ENCODE measurements around the gene MTFR1L. TPM values are rescaled to one million over a fixed set of nuclear protein-coding genes. Genes with fewer than 3 reads are reported as not detected.

MTFR1L gene
- total RNA-seq, 1 donor from 2014 or later = 52.7 TPM

DNA sequence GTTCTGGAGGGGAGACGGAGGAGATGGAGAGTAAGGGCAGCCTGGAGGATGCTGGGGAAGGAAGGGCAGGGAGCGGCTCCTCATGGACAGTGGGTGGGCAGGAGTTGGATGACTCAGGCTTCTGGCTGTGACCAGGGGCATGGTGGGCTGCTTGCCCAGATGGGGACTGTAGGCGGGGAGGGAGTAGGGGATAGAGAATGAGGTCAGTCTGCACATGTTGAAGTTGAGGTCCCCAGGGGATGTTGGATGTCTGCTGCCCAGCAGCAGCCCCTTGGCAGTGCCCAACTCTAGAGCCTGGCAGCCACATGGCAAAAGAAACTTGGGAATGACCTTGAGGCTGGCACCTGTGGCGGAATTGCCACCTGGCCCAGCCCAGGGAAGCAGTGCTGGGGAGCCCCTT, 13.3 kb upstream of the MTFR1L start:
- no peak for DNase-seq (ENCODE audit: low spot score)
- no peak for ATAC-seq

DNA sequence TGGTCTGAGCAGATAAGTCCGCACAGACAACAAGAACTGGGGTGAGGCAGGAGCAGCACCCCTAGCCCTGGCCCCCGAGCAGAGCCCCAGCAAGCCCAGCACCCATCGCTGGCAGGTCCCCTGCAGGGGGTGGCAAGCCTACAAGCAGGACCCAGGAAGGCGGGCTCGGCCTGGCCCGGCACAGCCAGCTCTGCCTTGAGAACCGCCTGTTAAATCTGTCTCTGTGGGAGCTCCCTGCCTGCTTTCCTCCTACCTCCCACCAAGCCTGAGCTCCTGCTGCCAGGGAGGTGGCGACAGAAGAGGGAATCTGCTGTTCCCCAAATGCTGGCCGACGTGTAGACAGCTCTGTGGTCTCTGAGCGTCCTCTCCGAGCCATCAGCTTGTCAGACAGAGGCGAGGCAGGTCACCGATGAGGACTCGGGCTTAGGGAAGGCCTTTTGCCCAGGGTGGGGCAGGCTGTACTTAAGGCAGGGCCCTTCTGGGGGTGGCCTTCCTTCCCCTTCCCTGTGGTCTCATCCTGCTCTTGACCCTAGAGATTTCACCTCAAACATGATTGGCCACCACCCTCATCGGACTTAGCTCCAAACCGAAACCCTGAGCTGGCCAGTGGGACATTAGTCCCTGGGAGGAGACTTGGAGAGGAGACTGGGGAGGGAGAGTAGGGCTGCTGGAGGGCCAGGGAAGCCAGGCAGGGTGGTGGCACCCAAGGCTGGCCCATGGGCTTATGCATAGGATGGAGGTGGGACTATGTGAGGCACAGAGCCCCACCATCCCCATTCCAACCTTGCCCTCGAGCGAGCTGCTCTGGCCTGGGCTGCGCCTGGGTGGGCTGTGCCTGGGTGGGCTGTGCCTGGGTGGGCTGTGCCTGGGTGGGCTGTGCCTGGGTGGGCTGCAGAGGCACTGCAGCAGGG, 12.0 kb upstream of the MTFR1L start:
- DNase-seq (ENCODE audit: low spot score) (no peak), ATAC-seq (no peak)

DNA sequence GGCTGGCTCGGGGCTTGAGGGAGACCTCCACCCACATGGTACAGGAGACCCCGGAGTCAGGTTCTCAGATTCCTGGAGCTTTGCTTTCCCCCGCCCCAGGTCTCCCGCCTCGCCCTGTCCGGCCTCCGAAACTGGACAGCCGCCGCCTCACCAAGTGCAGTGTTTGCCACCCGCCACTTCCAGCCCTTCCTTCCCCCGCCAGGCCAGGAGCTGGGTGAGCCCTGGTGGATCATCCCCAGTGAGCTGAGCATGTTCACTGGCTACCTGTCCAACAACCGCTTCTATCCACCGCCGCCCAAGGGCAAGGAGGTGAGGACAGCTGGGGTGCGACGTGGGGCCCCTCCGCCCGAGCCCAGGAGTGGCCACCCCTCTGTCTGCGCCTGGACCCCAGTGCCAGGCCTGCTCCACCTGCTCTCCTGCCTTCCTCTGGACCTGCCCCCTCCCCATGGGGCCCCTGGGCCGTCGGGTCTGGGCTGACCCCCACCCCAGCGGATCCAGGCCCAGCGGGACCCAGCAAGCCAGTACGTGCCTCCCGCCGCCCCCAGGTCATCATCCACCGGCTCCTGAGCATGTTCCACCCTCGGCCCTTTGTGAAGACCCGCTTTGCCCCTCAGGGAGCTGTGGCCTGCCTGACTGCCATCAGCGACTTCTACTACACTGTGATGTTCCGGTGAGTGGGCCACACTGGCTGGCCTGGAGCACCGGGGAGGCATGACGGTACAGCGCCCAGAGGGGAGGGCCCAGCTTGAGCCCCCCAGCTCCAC, 11.1 kb upstream of the MTFR1L start:
- ATAC-seq = no peak

GRCh38 chr1:25809283-25809926, 10.3 kb upstream of the MTFR1L start:
- DNase-seq (ENCODE audit: low spot score) (no peak), ATAC-seq (no peak)

More for the DNA sequence above, 11.1 kb upstream of the MTFR1L start:
- no peak for DNase-seq (ENCODE audit: low spot score)

GRCh38 chr1:25809929-25810328, 9.8 kb upstream of the MTFR1L start:
- no peak for DNase-seq (ENCODE audit: low spot score)
- no peak for ATAC-seq

GRCh38 chr1:25810341-25811299, 9.1 kb upstream of the MTFR1L start:
- ATAC-seq (peak; percentile 83), DNase-seq (ENCODE audit: low spot score) (peak; percentile 70)

GRCh38 chr1:25811384-25812082, 8.2 kb upstream of the MTFR1L start:
- DNase-seq (ENCODE audit: low spot score) (no peak), ATAC-seq (no peak)

GRCh38 chr1:25813071-25813733, 6.6 kb upstream of the MTFR1L start:
- DNase-seq (ENCODE audit: low spot score) = no peak
- no peak for ATAC-seq

- ATAC-seq (no peak), DNase-seq (ENCODE audit: low spot score) (no peak)
Observed at GRCh38 chr1:25813734-25814471, 5.9 kb upstream of the MTFR1L start.

DNA sequence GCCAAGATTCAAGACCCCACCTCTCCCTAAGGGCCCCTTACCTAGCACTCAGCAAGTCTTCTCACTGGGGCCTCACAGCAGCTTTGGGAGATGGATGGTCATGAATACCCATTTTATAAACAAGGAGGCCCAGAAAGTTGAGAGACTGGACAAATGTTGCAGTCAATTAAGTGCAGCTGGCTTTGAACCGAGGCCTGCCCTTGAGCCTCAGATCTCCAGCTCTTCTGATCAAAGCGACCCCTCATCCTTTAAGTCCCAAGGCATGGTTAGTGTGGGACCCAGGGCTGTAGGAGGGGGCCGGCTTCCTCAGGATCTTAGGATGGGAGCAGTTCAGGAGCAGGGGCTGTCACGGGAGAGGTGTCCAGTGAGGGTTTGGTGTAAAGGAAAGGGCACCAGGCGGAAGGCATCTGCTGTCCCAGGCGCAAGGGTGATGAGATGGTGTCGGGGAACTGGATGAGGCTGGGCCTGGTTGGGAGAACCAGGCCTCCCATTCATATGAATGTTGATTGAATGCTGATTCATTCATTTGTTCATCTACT, 5.1 kb upstream of the MTFR1L start:
- DNase-seq (ENCODE audit: low spot score) = no peak
- no peak for ATAC-seq

- ATAC-seq (no peak), DNase-seq (ENCODE audit: low spot score) (no peak)
Observed at GRCh38 chr1:25815208-25816111, 4.3 kb upstream of the MTFR1L start.

- DNase-seq (ENCODE audit: low spot score) (no peak), ATAC-seq (no peak)
Observed at GRCh38 chr1:25816112-25816718, 3.5 kb upstream of the MTFR1L start.

DNA sequence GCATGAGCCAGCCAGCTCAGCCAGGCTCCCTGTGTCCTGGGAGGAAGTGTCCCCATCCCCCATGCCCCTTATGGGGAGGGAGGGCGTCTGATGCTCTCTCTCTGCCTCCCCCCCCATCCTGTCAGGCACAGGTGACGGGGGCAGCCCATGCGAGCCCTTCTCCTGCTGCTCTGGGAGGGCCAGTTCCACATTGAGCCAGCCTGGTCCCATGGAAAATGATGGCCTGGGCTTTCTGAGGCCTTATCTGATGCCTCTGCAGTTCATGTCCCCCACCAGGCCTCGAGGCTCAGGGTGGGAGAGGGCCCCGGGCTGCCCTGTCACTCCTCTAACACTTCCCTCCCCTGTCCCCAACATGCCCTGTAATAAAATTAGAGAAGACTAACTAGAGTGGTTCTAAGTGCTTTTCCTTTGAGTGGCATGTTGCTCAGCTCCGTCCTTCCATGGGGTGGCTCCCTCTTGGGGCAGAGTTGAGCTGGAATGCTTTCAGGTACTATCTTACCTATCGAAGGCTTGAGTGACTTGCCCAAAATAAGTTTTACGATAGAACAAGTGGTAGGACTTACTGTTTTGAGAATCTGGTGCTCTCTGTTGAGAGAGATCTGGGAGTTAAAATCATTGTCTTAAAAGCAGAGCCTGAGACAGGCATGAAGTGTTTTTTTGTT, 1.8 kb upstream of the MTFR1L start:
- DNase-seq (ENCODE audit: low spot score) = peak; percentile 44

GRCh38 chr1:25818569-25818968, 1.2 kb upstream of the MTFR1L start:
- ATAC-seq (peak; percentile 29), DNase-seq (ENCODE audit: low spot score) (no peak)

More for the DNA sequence above, 1.8 kb upstream of the MTFR1L start:
- ATAC-seq = no peak

- peak; percentile 75 for DNase-seq (ENCODE audit: low spot score)
- peak; percentile 63 for ATAC-seq
Observed at GRCh38 chr1:25820247-25821111, 725 bp downstream of the MTFR1L start.

Measured in left lobe of liver (tissue), 2 donors.